Suprapubic skin (tissue), 4 donors: ENCODE data around the gene ACSL1. TPM values are rescaled to one million over a fixed set of nuclear protein-coding genes. Genes with fewer than 3 reads are reported as not detected.

Experiments used
- DNase-seq, 2 donors: peaks; one replicate each; pipeline ENCODE4 v3.0.0-alpha.2; 2019; ENCODE audit warnings: low spot score in 2 of 2
- H3K27ac ChIP-seq: fragments of 200-600 bp; sonication (generic); one replicate; pipeline ENCODE4 v1.5.1; 2019
- H3K27me3 ChIP-seq: fragments of 200-600 bp; sonication (generic); one replicate; pipeline ENCODE4 v1.5.1; 2019
- H3K36me3 ChIP-seq: fragments of 200-600 bp; sonication (generic); one replicate; pipeline ENCODE4 v1.5.1; 2019
- H3K4me1 ChIP-seq: fragments of 200-600 bp; sonication (generic); one replicate; pipeline ENCODE4 v1.5.1; 2019
- H3K4me3 ChIP-seq: fragments of 200-600 bp; sonication (generic); one replicate; pipeline ENCODE4 v1.5.1; 2019; ENCODE audit warnings: mild to moderate bottlenecking
- H3K9me3 ChIP-seq: fragments of 200-600 bp; sonication (generic); one replicate; pipeline ENCODE4 v1.5.1; 2019
- CTCF ChIP-seq, 2 donors: fragments of 200-600 bp in 1 of 2; fragments of 450-650 bp in 1 of 2; sonication (generic) in 1 of 2; IDR thresholded peaks; one replicate each; pipeline ENCODE4 v1.5.1; 2016 to 2019; ENCODE audit warnings: antibody characterized with exemption in 2 of 2, mild to moderate bottlenecking in 1 of 2, moderate library complexity in 1 of 2
- EP300 ChIP-seq: sonication (generic); formaldehyde crosslinking; IDR thresholded peaks from one replicate; pipeline ENCODE4 v1.6.1; 2017; ENCODE audit warnings: antibody characterized with exemption
- POLR2A ChIP-seq, 2 donors: fragments of 450-650 bp; IDR thresholded peaks; one replicate each; pipeline ENCODE4 v1.6.1; 2017; ENCODE audit warnings: antibody characterized with exemption in 2 of 2, mild to moderate bottlenecking in 2 of 2, moderate library complexity in 2 of 2
- POLR2AphosphoS5 ChIP-seq, 3 donors: sonication (generic); formaldehyde crosslinking; IDR thresholded peaks; one replicate each; pipeline ENCODE4 v1.6.1; 2017; ENCODE audit warnings: antibody characterized with exemption in 3 of 3
- WGBS: methylation state at CpG from one replicate; pipeline ENCODE4 v1.1.5; 2018; 5-methylcytosine and 5-hydroxymethylcytosine counted together
- total RNA-seq, 4 donors: library from RNA; depleted of rRNA; stranded (reverse); fragments of >200 nt; gene quantifications; one replicate each; pipeline ENCODE4 v1.1.0, GENCODE V29; 2016

ACSL1 gene
- total RNA-seq, 4 donors from 2014 or later = 236 to 420 (median 277) TPM

GRCh38 chr4:184817494-184818215 is 8.1 kb downstream of the ACSL1 start:
- WGBS = 76% methylated on average over 9 of the region's 11 CpGs
- Histone ChIP-seq H3K9me3 (no peaks in the 10 kb centered on the region), H3K4me3 (no peak overlapping the region), H3K27me3 (no peaks in the 10 kb centered on the region), H3K4me1 (peaks cover 71% of the 10 kb centered on the region), H3K36me3 (no peaks in the 10 kb centered on the region), H3K27ac (peak overlapping the region; percentile 7)
- no peak for DNase-seq
- TF ChIP-seq CTCF (IDR thresholded peaks at IDR 0.05) = no peak
- TF ChIP-seq POLR2A (IDR thresholded peaks at IDR 0.05) = no peak
- TF ChIP-seq POLR2AphosphoS5 (IDR thresholded peaks at IDR 0.05) = no peak
- TF ChIP-seq EP300 = no peak

GRCh38 chr4:184816962-184817361 is 8.8 kb downstream of the ACSL1 start:
- no peak for DNase-seq
- Histone ChIP-seq H3K27me3 (no peaks in the 10 kb centered on the region), H3K4me3 (no peak overlapping the region), H3K9me3 (no peaks in the 10 kb centered on the region), H3K36me3 (no peaks in the 10 kb centered on the region), H3K27ac (no peak overlapping the region), H3K4me1 (peaks cover 77% of the 10 kb centered on the region)
- TF ChIP-seq EP300 = no peak

- Histone ChIP-seq H3K27ac (peak overlapping the region; percentile 70), H3K9me3 (no peaks in the 10 kb centered on the region), H3K27me3 (no peaks in the 10 kb centered on the region), H3K4me1 (peaks cover 80% of the 10 kb centered on the region), H3K4me3 (peak overlapping the region; percentile 18), H3K36me3 (no peaks in the 10 kb centered on the region)
- TF ChIP-seq POLR2A (IDR thresholded peaks at IDR 0.05) (no peak), POLR2AphosphoS5 (IDR thresholded peaks at IDR 0.05) (peak in 1 of 3 donors; percentile 56), EP300 (no peak), CTCF (IDR thresholded peaks at IDR 0.05) (no peak)
- 14% methylated on average over 11 of the region's 11 CpGs for WGBS
- DNase-seq = peak; percentile 78 to 80
These were observed 10.5 kb downstream of the ACSL1 start for GRCh38 chr4:184815046-184815877.

GRCh38 chr4:184814686-184815045 is 11.1 kb downstream of the ACSL1 start:
- Histone ChIP-seq H3K27me3 (no peaks in the 10 kb centered on the region), H3K4me3 (peak overlapping the region; percentile 18), H3K27ac (peak overlapping the region; percentile 70), H3K9me3 (no peaks in the 10 kb centered on the region), H3K36me3 (no peaks in the 10 kb centered on the region), H3K4me1 (peaks cover 78% of the 10 kb centered on the region)
- DNase-seq = peak in 1 of 2 donors; percentile 44
- no peak for TF ChIP-seq POLR2AphosphoS5 (IDR thresholded peaks at IDR 0.05)
- TF ChIP-seq EP300 = no peak
- no peak for TF ChIP-seq CTCF (IDR thresholded peaks at IDR 0.05)
- no peak for TF ChIP-seq POLR2A (IDR thresholded peaks at IDR 0.05)
- 43% methylated on average over 5 of the region's 5 CpGs for WGBS

- DNase-seq = peak in 1 of 2 donors; percentile 68
- Histone ChIP-seq H3K27ac (peak overlapping the region; percentile 70), H3K27me3 (no peaks in the 10 kb centered on the region), H3K4me3 (peak overlapping the region; percentile 6), H3K4me1 (peaks cover 80% of the 10 kb centered on the region), H3K9me3 (no peaks in the 10 kb centered on the region), H3K36me3 (no peaks in the 10 kb centered on the region)
- WGBS = 31% methylated on average over 8 of the region's 8 CpGs
- TF ChIP-seq CTCF (IDR thresholded peaks at IDR 0.05) (no peak), EP300 (no peak), POLR2AphosphoS5 (IDR thresholded peaks at IDR 0.05) (no peak), POLR2A (IDR thresholded peaks at IDR 0.05) (no peak)
These were observed 13.1 kb downstream of the ACSL1 start for GRCh38 chr4:184812651-184813181.
